ENCODE measurements around the gene DCHS1.

The DCHS1 gene

DNA sequence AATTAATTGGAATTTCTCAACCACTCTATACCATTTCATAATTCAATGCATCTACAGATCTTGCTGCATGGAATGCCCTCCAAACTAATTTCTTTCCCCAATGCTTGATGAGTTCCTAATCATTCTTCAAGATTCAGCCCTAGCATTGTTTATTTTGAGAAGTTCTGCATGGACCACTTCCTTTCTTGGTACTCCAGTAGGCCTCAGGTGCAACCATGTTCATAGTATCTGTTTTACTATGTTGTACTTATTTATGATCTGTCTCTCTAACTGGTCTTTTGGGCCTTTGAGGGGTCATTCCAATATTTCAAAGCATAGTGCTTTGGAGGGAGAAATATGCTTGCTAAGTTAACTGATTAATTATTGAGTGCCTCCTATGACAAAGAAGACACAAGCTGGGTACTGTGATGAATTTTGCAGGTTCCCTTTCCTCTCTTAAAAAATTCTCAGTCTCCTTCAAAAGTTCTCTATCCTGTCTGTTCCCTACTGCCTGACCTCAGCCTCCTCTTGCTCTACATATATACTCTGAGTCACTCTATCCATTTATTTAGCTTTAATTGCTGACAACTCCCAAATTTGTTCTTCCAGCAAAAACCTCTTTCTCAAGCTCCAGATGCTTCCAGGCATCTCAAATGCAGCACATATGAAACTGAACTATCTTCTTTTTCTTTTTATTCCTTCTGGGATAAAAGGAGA, 18.1 kb upstream of the DCHS1 start:
- DNase-seq: no peak

- DNase-seq: no peak
Measured at GRCh38 chr11:6671991-6672390, 16.4 kb upstream of the DCHS1 start.

GRCh38 chr11:6670202-6670830, 14.7 kb upstream of the DCHS1 start:
- no peak for DNase-seq

GRCh38 chr11:6667733-6668374, 12.2 kb upstream of the DCHS1 start:
- peak; percentile 17 for DNase-seq

- no peak for DNase-seq
Measured at GRCh38 chr11:6666302-6667183, 10.9 kb upstream of the DCHS1 start.

- no peak for DNase-seq
Measured at GRCh38 chr11:6664551-6664950, 8.9 kb upstream of the DCHS1 start.

DNA sequence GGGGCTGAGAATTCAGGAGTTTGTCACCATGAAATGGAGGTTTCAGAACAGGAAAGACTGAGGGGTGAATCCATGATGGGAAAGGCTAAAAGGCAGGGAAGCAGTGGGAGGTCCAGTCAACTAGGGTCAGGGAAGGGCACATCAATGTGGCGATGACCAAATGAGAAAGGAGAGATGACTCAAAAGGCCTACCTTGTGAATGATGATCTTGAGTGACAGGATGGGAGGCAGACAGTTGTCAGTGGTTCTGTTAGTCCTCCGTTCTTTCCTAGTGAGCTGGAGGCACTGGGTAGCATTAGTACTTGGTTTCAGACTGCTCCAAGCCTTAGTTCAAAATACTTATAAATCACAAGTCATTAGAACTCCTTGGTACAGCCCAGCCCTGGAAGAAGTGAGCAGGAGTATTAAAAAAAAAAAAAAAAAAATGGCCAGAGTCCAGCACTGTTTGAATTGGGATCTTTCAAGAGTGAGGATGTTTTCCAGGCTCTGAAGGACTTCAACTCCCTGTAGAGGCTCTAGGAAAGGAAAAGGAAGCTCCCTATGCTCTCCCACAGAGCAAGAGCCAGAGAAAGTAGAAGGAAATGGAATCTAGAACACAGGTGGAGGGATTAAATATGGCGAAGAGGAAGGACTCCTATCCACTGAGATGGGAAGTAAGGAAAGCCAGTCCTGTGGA, 8.3 kb upstream of the DCHS1 start:
- no peak for DNase-seq

DNA sequence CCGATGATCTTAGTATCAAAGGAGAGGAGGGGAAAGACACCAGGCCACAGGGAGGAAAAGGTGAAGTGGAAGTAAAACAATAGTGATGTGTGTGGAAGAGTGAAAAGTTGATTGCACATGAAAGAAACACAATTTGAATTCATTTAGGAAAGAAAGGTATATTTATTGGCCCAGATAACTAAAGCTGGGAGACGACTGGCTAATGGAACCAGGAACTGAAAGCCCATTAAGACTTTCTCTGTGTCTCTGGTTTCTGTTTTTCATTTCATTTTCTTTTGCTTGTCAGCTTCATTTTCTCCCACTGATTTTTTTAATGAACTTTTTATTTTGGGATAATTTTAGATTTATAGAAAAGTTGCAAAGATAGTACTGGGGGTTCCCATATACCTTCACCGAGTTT, 5.1 kb upstream of the DCHS1 start:
- no peak for DNase-seq

GRCh38 chr11:6658647-6659046, 3.0 kb upstream of the DCHS1 start:
- no peak for DNase-seq

DNA sequence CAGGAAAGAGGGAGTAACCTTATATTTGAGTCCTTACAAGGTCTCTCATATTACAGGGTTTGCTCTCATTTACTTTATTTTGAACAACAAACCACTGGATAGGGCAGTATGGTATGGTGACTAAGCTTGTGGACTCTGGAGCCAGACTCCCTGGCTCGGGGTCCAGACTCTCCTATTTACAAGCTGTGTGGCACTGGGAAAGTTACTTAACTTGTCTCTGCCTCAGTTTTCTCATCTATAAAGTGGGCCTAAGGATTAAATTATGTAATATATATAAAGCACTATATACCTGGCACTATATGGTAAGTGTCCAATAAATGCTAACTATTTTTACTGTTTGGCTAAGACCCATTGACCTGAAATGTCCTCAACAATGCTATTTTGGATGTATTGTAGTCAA, 1.7 kb upstream of the DCHS1 start:
- DNase-seq: no peak

- DNase-seq: no peak
Measured at GRCh38 chr11:6656936-6657335, 1.3 kb upstream of the DCHS1 start.

GRCh38 chr11:6656584-6656915, 941 bp upstream of the DCHS1 start:
- DNase-seq: no peak

GRCh38 chr11:6655020-6655789, 404 bp downstream of the DCHS1 start:
- DNase-seq: peak; percentile 24

DNA sequence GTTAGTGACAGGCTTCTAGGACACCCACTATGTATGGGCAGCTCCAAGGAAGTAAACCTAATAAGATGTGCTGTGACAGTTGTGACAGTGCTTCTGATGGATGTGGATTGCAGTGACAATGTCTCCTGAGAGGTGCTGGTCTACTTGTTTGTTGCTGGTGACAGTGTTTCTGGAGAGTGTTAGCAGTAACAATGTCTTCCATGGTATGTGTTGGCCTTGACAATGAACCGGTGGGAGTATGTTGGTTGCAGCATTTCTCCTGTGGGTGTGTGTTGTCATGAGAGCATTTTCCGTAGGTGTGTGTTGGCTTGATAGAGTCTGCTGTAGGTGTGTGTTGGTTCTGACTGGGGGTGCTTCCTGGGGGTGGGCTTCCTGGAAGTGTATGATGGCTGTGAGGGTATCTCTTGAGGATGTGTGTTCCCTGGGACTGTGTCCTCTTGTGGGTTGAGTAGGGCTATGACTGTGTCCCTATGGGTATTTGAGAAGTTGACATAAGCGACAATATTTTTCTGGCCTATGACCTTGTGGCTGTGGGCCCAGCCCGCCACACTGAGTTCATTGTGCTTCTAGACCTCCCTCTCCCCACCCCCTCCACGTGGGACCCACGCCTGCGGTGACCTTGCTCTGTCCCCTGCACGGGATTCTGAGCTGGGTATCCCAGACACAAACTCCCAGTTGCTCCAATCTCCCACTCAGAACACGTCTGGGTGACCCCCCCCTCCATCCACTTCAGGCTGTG, 1.2 kb downstream of the DCHS1 start:
- peak; percentile 15 for DNase-seq

- no peak for DNase-seq
Measured at GRCh38 chr11:6653656-6654055, 2.0 kb downstream of the DCHS1 start.

GRCh38 chr11:6653097-6653496, 2.5 kb downstream of the DCHS1 start:
- no peak for DNase-seq

- DNase-seq: no peak
Measured at GRCh38 chr11:6652182-6652581, 3.4 kb downstream of the DCHS1 start.

DNA sequence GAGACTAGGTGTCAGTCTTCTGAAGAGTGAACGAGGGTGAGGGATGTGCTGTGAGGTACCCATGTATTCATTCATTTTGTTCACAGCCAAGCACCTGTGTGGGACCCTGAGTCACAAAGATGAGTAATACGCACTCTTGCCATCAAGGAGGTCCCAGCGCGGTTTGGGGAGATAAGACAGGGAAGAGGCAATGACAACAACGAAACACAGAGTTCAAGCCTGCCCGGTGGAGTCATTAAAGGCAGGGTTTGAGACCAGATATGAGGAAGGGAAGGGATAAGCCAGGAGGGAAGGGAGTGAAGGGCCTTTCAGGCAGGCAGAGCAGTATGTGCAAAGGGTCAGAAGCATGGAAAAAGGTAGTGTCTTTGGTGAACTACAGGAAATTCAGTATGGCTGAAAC, 4.6 kb downstream of the DCHS1 start:
- peak; percentile 19 for DNase-seq

DNA sequence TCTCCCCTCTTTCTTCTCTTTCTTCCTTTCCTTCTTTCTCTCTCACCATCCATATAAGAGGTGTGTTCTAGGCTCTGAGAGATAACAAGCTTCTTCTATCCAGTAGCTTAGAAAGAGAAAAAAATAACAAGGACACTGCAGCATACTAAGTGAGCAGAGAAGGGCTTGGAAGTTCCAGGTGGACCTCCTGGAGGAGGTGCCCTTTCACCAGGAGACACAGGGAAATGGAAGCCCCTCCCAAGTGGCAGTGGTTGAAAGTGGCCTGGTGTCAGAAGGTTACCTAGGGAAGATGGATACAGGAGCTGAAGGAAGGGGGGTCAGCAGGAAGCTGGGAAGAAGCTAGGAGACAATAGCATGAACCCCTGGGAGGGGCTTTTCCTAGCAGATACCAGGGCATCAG, 5.5 kb downstream of the DCHS1 start:
- DNase-seq: no peak

DNA sequence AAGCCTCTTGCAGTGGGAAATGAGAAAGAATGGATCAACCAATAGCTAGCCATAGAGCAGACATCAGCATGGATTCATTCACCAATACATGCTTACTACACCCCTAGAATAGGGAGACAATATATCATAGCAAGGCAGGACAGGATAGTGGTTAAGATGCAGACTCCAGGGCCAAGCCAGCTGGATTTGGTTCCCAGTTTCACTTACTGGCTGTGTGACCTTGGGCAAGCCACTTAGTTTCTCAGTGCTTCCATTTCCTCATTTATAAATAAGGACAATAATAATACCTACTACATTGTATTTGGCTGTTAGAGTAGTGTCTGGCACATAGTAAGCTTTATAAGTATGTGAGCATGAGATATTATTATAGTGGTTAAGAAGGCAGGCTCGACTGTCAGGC, 7.1 kb downstream of the DCHS1 start:
- no peak for DNase-seq

- no peak for DNase-seq
Measured at GRCh38 chr11:6647836-6648235, 7.8 kb downstream of the DCHS1 start.

Measured in activated T-cell treated with anti-CD3 and anti-CD28 coated beads for 4 hours (primary cell).